Motor neuron (in vitro differentiated cells): ENCODE data around the gene ATG4B. TPM values are rescaled to one million over a fixed set of nuclear protein-coding genes. Genes with fewer than 3 reads are reported as not detected.

Experiments used
- ATAC-seq, 8 experiments: fragments of 200-7000 bp; cut with Tn5 transposase; replicated peaks in 6 of 8; 2 replicates each; pipeline ENCODE4 v1.8.0; 2021; ENCODE audit warnings: mild to moderate bottlenecking in 8 of 8, moderate library complexity in 8 of 8
- H3K27ac ChIP-seq, 2 donors: fragments of 250-450 bp; sonication (Bioruptor Pico); 2 replicates each; pipeline ENCODE4 v1.9.0; 2021; ENCODE audit warnings: antibody characterized with exemption in 2 of 2, mild to moderate bottlenecking in 2 of 2, moderate library complexity in 1 of 2
- H3K4me1 ChIP-seq, 2 donors: fragments of 250-450 bp; sonication (Bioruptor Pico); replicated peaks in 1 of 2; 2 replicates each; pipeline ENCODE4 v1.6.1; 2021; ENCODE audit warnings: antibody characterized with exemption in 2 of 2, mild to moderate bottlenecking in 2 of 2, moderate library complexity in 1 of 2
- H3K4me3 ChIP-seq, 5 donors: fragments of 250-450 bp; sonication (Bioruptor Pico); 2 replicates each; pipeline ENCODE4 v1.9.0; 2021; ENCODE audit warnings: antibody characterized with exemption in 5 of 5, mild to moderate bottlenecking in 5 of 5, moderate library complexity in 4 of 5
- WGBS, 10 experiments: fragments of 450-650 bp; shearing (Covaris generic); methylation state at CpG; one replicate each; pipeline ENCODE4 v1.0.0; 2022; 5-methylcytosine and 5-hydroxymethylcytosine counted together
- in situ Hi-C, 9 experiments: fragments of 400-800 bp; cut with MboI; loops; one replicate each; pipeline ENCODE4 v1.15.0; 2021; ENCODE audit warnings: low sequenced_read_pairs in 9 of 9, low pct_unique_long_range_greater_than_20kb in 2 of 9; ENCODE audit not compliant: unreplicated experiment in 9 of 9
- total RNA-seq, 8 experiments: library from RNA; unstranded; fragments of 300-600 nt; gene quantifications; 2 replicates each; pipeline versions ENCODE4 v1.2.3 to v1.2.4, GENCODE V29; 2022

Gene ATG4B
- total RNA-seq, 8 experiments from 2014 or later, result 39.4 to 93.1 (median 53.2) TPM

- in situ Hi-C loops, result no loop called here
- Histone ChIP-seq H3K4me3 (peak overlapping the region; percentile 65 to 97 (median 84)), H3K4me1 (peaks cover 12 to 25% of the 10 kb centered on the region in 2 donors), H3K27ac (peak overlapping the region; percentile 99 to 100)
- 0 to 80% (median 22%) methylated on average over 1 to 10 of the region's 67 CpGs; no CpG with 5 or more reads in 1 of the 10 experiments for WGBS, 10 experiments
- ATAC-seq, result peak in 4 of 8 experiments; percentile 5 to 36 (median 29)
These were observed 535 bp downstream of the ATG4B start for GRCh38 chr2:241637795-241638660.

GRCh38 chr2:241638940-241639339 lies 1.4 kb downstream of the ATG4B start:
- Histone ChIP-seq H3K27ac (no peak overlapping the region), H3K4me3 (peak overlapping the region in 2 of 5 donors; percentile 65 to 84), H3K4me1 (peaks cover 12 to 25% of the 10 kb centered on the region in 2 donors)
- in situ Hi-C loops, result no loop called here
- WGBS, 10 experiments, result 90 to 96% (median 94%) methylated on average over 2 to 7 of the region's 14 CpGs; no CpG with 5 or more reads in 5 of the 10 experiments
- no peak for ATAC-seq

GRCh38 chr2:241639385-241639784 lies 1.9 kb downstream of the ATG4B start:
- no peak for ATAC-seq
- Histone ChIP-seq H3K4me3 (no peak overlapping the region), H3K4me1 (peaks cover 12 to 25% of the 10 kb centered on the region in 2 donors), H3K27ac (no peak overlapping the region)
- in situ Hi-C loops, result no loop called here
- WGBS, 10 experiments, result 25 to 90% methylated on average over 1 to 4 of the region's 7 CpGs; no CpG with 5 or more reads in 8 of the 10 experiments

GRCh38 chr2:241640165-241640795 lies 2.8 kb downstream of the ATG4B start:
- WGBS, 10 experiments, result 36 to 100% (median 87%) methylated on average over 1 to 8 of the region's 8 CpGs

GRCh38 chr2:241641631-241642030 lies 4.1 kb downstream of the ATG4B start:
- WGBS, 10 experiments, result 5 to 77% (median 24%) methylated on average over 1 to 2 of the region's 2 CpGs; no CpG with 5 or more reads in 6 of the 10 experiments
- ATAC-seq, result peak in 1 of 8 experiments; percentile 1
- in situ Hi-C loops, result no loop called here
- Histone ChIP-seq H3K4me1 (peaks cover 7 to 17% of the 10 kb centered on the region in 2 donors), H3K4me3 (no peak overlapping the region), H3K27ac (no peak overlapping the region)

More at GRCh38 chr2:241640165-241640795, 2.8 kb downstream of the ATG4B start:
- in situ Hi-C loops, result no loop called here
- no peak overlapping the region for H3K27ac ChIP-seq
- peaks cover 11 to 24% of the 10 kb centered on the region in 2 donors for H3K4me1 ChIP-seq
- H3K4me3 ChIP-seq, result no peak overlapping the region
- ATAC-seq, result no peak

- Histone ChIP-seq H3K4me1 (peaks cover 17 to 19% of the 10 kb centered on the region in 2 donors), H3K4me3 (no peak overlapping the region), H3K27ac (no peak overlapping the region)
- in situ Hi-C loops, result no loop called here
- WGBS, 10 experiments, result 57 to 100% (median 84%) methylated on average over 1 to 7 of the region's 26 CpGs
- ATAC-seq, result no peak
These were observed 7.8 kb downstream of the ATG4B start for GRCh38 chr2:241645056-241645914.

- in situ Hi-C loops, result no loop called here
- no peak overlapping the region for H3K4me3 ChIP-seq
- WGBS, 10 experiments, result 65 to 100% (median 94%) methylated on average over 1 to 13 of the region's 14 CpGs
These were observed 8.6 kb downstream of the ATG4B start for GRCh38 chr2:241645915-241646645.

GRCh38 chr2:241648453-241648852 lies 11.0 kb downstream of the ATG4B start:
- peak in 7 of 8 experiments; percentile 21 to 94 (median 87) for ATAC-seq
- in situ Hi-C loops, result no loop called here
- Histone ChIP-seq H3K4me1 (peaks cover 10 to 17% of the 10 kb centered on the region in 2 donors), H3K4me3 (no peak overlapping the region), H3K27ac (peak overlapping the region; percentile 73 to 77)
- WGBS, 10 experiments, result 13 to 92% (median 67%) methylated on average over 1 to 5 of the region's 6 CpGs; no CpG with 5 or more reads in 1 of the 10 experiments

More at GRCh38 chr2:241645915-241646645, 8.6 kb downstream of the ATG4B start:
- ATAC-seq, result no peak
- H3K4me1 ChIP-seq, result peaks cover 17% of the 10 kb centered on the region in 2 donors
- no peak overlapping the region for H3K27ac ChIP-seq

GRCh38 chr2:241649404-241649803 lies 11.9 kb downstream of the ATG4B start:
- Histone ChIP-seq H3K4me1 (peaks cover 10 to 17% of the 10 kb centered on the region in 2 donors), H3K27ac (no peak overlapping the region), H3K4me3 (no peak overlapping the region)
- ATAC-seq, result peak in 2 of 8 experiments; percentile 16 to 57
- 63 to 100% (median 90%) methylated on average over 1 to 4 of the region's 4 CpGs; no CpG with 5 or more reads in 1 of the 10 experiments for WGBS, 10 experiments
- in situ Hi-C loops, result no loop called here

- in situ Hi-C loops, result no loop called here
- Histone ChIP-seq H3K4me1 (peaks cover 10 to 17% of the 10 kb centered on the region in 2 donors), H3K4me3 (no peak overlapping the region), H3K27ac (no peak overlapping the region)
- no peak for ATAC-seq
- 77 to 98% (median 88%) methylated on average over 1 to 6 of the region's 6 CpGs; no CpG with 5 or more reads in 2 of the 10 experiments for WGBS, 10 experiments
These were observed 12.4 kb downstream of the ATG4B start for GRCh38 chr2:241649927-241650326.

GRCh38 chr2:241652142-241652541 lies 14.6 kb downstream of the ATG4B start:
- in situ Hi-C loops, result no loop called here
- WGBS, 10 experiments, result 80 to 100% (median 92%) methylated on average over 1 to 9 of the region's 9 CpGs; no CpG with 5 or more reads in 4 of the 10 experiments

GRCh38 chr2:241652722-241653121 lies 15.2 kb downstream of the ATG4B start:
- no peak for ATAC-seq
- Histone ChIP-seq H3K4me1 (peaks cover 10 to 15% of the 10 kb centered on the region in 2 donors), H3K4me3 (no peak overlapping the region), H3K27ac (no peak overlapping the region)
- 90 to 100% (median 93%) methylated on average over 1 to 6 of the region's 9 CpGs; no CpG with 5 or more reads in 5 of the 10 experiments for WGBS, 10 experiments
- in situ Hi-C loops, result no loop called here

More at GRCh38 chr2:241652142-241652541, 14.6 kb downstream of the ATG4B start:
- Histone ChIP-seq H3K4me3 (no peak overlapping the region), H3K27ac (no peak overlapping the region), H3K4me1 (peaks cover 10 to 17% of the 10 kb centered on the region in 2 donors)
- ATAC-seq, result no peak
